Epithelial cell of esophagus (primary cell): ENCODE data around the gene SMOC1.
A peak's percentile ranks its signal among the peaks of the same experiment; 100 is the strongest.
"Not testable (repeated sequence)": the region's sequence is repeated elsewhere in the genome, so short reads cannot be mapped to it uniquely, and the experiment has no call there.

Experiments used
- DNase-seq: peaks from one replicate; pipeline ENCODE4 v3.0.0; 2010; ENCODE audit warnings: low read depth
- H3K4me3 ChIP-seq: 2 replicates; pipeline ENCODE4 v1.5.1; 2011; ENCODE audit warnings: mild to moderate bottlenecking, low read length, control low read depth
- CTCF ChIP-seq: IDR thresholded peaks from 2 replicates; pipeline ENCODE4 v1.5.1; 2011; ENCODE audit warnings: low read depth, mild to moderate bottlenecking, low read length, control low read depth, inconsistent platforms; ENCODE audit not compliant: insufficient read depth; ENCODE audit errors: missing control alignments

Gene SMOC1

GRCh38 chr14:69896080-69896479 is 16.9 kb downstream of the SMOC1 start:
- DNase-seq: no peak
- TF ChIP-seq CTCF: no peak
- H3K4me3 ChIP-seq: no peak overlapping the region

DNA sequence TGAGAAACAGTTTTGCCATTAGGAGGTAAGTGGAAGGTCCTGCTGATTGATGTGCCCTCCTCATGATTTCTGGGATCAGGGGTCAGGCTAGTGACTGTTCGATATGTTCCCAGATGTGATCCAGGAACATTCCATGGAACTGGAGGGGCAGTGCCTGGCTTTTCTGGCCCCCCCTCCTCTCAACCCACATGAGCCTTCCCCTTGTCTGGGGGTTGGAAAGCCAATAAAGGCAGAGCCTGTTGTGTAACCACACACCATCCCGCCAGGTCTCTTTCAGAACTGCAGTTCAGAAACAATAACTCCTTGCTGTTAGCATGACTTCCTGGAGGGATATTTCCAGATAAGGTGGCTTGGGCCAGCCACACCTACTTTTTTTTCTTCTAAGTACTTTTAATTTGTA is 17.8 kb downstream of the SMOC1 start:
- no peak for TF ChIP-seq CTCF
- no peak overlapping the region for H3K4me3 ChIP-seq

DNA sequence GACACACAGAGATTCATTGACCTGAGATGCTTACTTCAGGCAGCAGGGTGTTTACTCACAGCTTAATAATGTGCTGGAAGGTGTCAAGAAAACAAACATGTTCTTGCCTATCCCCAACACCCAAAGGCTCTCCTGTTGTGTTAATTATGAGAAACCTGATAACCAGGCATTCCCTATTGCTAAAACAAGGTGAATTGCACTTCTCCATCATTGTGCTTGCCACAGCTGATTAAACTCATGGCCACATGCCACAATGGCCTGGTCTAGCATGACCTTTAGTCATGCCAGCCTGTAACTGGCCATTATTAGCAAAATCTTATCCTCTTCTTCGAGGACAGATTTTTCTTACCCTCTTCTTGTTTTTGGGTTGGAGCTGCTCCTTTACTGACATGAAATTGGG is 21.4 kb downstream of the SMOC1 start:
- TF ChIP-seq CTCF: no peak
- peak; percentile 71 for DNase-seq
- no peak overlapping the region for H3K4me3 ChIP-seq

More for the DNA sequence above, 17.8 kb downstream of the SMOC1 start:
- DNase-seq: no peak

- no peak overlapping the region for H3K4me3 ChIP-seq
- DNase-seq: peak; percentile 66
- no peak for TF ChIP-seq CTCF
Measured at GRCh38 chr14:69901113-69901951, 22.1 kb downstream of the SMOC1 start.

DNA sequence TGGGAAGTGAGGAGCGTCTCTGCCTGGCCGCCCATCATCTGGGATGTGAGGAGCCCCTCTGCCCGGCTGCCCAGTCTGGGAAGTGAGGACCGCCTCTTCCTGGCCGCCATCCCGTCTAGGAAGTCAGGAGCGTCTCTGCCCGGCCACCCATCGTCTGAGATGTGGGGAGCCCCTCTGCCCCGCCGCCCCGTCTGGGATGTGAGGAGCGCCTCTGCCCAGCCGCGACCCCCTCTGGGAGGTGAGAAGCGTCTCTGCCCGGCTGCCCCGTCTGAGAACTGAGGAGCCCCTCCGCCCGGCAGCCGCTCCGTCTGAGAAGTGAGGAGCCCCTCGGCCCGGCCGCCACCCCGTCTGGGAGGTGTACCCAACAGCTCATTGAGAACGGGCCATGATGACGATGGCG is 23.8 kb downstream of the SMOC1 start:
- H3K4me3 ChIP-seq, DNase-seq: not testable (repeated sequence)

DNA sequence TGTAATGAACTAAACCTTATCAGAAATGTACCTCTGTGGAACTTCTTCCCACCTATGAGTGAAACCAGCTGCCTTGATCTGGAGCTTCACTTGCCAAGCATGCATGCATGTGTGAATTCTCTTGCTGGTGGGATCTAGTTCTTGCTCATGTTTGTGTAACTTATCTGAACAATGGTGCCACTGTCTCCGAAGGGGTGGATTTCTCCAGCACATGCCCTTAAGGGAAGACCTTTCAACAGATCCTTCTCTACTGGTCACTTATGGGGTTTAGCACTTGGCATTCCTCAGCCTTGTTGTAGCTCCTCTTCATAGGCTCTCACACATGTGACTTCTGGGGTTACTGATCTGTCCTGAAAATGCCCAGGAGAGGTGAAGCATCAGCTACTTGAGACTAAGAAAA is 25.0 kb downstream of the SMOC1 start:
- no peak overlapping the region for H3K4me3 ChIP-seq
- no peak for TF ChIP-seq CTCF
- no peak for DNase-seq

DNA sequence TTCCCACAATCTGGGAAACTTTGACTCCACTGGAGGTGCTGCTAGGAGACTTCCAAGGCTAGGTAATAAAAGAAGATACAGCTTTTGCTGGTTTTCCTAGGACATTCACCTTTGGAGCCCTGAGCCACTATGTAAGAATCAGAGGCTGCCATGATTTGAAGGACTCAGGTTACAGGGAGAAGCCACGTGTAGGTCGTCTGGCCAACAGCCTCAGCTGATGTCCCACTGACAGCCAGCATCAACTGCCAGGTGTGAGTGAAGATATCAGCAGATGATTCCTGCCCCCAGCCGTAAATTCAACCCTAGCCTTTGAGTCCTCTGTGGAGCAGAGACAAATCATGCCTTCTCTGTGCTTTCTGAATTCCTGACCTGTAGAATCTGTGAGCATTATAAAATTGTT is 27.0 kb downstream of the SMOC1 start:
- no peak for DNase-seq
- no peak overlapping the region for H3K4me3 ChIP-seq
- no peak for TF ChIP-seq CTCF
